GM03348 (cell line): ENCODE results near the gene EPRS1.
"Not testable (repeated sequence)": the region's sequence is repeated elsewhere in the genome, so short reads cannot be mapped to it uniquely, and the experiment has no call there.

Source experiments
- DNase-seq: peaks from one replicate; pipeline ENCODE4 v3.0.0; 2012; ENCODE audit warnings: low spot score

Gene EPRS1

DNA sequence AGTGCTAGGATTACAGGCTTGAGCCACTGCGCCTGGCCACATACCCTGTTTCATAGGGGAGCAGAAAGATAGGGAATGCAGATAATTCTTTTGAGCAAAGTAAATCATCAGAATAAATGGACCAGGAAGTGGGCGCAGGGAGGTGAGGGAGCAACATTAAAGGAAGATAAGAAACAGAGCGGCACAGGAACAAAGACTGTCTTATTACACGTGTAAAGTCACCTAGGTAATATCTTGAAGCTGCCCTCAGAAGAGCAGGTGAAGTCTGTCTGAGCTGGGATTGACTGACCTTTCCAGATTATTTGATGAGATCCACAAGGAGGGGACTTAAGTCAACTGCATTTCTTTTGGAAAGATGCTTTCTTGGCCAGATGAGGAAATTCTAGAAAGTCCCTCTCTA is 7.7 kb downstream of the EPRS1 start:
- no peak for DNase-seq

DNA sequence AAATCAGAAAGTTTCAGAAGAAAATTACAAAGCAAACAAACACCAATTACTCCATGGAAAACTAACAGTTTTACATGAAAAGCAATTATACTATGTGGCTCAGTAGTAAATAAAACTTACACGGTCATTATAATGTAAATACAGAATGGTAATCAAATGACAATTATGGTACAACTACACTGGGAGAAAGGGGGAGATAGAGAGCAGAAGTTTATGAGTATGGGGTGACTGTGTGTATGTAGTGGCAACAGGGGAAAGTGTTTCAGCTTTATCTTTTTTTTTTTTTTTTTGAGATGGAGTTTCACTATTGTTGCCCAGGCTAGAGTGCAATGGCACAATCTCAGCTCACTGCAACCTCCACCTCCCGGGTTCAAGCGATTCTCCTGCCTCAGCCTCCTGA is 8.5 kb downstream of the EPRS1 start:
- DNase-seq, result not testable (repeated sequence)

DNA sequence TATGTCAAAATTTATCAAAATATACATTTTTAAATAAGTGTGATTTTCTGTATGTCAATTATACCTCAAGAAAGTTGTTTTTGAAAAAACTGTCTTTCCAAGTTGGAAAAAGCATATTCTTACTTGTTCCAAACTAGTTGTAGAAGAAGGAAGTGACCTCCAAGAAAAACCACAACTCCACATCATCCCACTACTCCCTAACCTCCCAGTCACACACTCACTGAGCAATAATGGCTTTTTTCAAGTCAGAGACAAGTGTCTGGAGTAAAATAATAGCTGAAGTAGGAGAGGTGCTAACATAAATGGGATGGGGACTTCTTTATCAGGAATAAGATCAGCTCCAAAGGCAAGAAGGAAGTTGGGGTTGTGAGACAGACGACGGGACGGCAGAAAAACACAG is 13.4 kb downstream of the EPRS1 start:
- DNase-seq, result no peak

DNA sequence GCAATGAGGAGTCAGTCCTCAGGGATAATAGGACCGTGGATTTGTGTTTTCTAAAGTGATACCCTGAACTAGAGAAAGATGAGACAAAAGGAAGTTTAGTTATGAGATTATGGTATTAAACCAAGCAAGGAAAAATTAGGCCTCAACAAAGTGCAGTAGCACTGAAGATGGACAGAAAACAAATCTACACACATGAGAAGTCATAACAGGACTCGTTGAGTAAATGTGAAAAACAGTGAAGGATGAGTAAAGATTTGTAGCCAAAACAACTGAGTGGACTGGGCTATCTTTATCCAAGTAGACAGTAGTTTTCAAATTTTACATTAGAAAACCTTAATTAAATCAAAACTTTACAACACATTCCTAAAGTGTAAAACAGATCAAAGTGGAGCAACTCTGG is 15.0 kb downstream of the EPRS1 start:
- no peak for DNase-seq

DNA sequence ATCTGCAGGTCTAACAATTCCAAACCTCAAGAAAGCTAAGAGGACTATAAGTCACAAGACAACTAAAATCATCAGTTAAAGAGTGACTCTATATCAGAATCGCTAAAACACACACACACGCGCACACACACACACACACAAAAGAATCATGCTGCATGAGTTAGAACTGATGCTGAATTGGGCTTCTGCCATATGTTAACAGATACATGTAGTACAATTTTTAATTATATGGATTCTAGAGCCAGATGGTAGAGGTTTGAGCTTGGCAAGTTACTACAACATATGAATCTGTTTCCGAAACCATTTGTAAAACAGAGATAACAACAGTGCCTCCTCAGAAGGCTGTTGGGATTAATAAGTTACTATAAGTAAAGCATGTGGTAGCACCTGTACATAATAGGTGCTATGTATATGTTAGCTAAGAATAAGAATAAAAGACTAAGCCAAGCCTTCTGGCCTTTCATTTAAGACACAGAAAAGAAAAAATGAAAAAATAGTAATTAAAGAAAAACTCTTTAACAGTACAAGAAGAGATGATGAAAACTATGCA is 17.9 kb downstream of the EPRS1 start:
- no peak for DNase-seq

DNA sequence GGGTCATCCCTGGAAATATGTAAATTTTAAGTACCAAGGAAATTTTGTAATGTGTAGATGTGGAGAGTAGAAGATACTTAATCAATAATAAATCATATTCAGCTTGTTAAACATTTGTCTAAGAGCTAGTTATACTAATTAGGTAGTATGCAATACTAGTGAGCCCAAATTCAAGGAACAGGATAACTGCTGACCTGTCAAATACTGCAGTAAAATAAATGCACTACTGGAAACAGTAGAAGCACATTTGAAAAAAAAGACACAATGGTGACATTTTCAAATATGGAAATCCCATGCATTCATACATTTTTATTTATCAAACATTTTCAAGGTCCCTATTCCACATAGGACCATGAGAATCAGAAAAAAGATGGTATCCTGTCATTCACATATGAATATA is 27.2 kb downstream of the EPRS1 start:
- DNase-seq, result no peak

DNA sequence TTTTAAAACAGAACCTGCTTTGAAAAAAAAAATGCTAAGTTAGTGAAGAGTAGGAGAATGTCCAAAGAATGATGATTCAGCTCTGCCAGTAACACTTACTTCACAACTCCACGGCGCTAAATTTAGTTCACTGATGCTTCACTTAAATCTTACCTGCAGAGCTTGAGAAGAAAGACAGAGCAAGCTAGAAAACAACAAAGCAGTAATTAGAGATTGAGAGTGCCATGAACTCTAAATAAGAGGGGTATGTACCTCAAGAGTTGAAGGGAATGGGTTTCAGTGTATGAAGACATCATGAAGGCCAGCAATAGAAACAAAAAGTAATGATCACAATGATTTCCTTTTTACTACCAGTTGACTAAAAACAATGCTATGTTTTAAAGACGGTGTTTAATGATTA is 32.8 kb downstream of the EPRS1 start:
- peak; percentile 43 for DNase-seq

DNA sequence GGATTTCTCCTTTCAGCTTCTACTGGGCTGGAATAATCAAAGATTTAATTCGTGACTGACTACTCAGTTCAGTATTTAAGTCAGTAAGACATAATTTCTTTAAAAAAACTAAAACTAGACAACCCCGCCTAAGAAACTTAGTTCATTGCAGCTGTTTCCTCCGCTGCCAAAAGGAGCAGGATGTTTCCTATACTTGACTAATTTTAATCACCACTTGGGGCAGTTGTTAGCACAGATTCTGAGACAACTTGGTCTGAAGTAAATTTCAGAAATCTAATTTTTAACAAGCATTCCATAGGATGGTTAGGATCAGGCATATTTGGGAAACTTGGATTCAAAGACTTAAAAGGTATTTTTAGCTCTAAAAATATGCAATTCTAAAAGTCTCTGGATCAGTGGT is 34.0 kb downstream of the EPRS1 start:
- peak; percentile 54 for DNase-seq

DNA sequence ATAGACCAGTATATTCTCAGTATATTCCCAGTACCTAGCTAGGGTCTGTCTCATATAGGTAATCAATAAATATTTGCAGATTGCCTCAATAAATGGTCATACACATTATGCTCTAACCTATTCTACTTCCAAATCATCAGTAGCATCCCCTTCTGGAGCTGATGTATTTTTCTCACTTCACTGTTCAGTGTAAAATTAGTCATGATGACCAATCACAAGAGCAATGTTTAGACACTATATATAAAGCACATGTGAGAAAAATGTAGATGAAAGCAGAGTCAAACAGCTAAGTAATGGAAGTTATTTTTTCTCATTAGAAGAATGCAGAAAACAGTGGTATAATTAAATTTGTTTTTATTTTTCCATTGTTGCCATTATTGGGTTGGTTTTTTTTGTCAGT is 34.7 kb downstream of the EPRS1 start:
- no peak for DNase-seq

DNA sequence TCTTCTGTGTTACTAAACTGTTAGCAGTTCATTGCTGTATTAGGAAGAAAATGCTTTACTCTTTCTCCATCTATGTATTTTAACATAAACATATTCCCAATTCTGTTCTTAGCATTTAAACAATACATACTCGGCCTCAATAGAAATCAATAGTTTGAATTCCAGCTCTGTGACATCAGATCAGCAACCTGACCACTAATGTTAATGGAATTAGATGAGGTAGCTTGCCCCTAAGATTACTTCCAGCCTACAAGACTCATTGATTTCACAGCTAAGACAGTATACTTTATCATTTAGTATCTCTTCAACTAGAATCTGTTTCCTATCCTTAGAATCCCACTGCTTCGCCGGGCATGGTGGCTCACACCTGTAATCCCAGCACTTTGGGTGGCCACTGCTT is 38.9 kb downstream of the EPRS1 start:
- DNase-seq, result no peak

DNA sequence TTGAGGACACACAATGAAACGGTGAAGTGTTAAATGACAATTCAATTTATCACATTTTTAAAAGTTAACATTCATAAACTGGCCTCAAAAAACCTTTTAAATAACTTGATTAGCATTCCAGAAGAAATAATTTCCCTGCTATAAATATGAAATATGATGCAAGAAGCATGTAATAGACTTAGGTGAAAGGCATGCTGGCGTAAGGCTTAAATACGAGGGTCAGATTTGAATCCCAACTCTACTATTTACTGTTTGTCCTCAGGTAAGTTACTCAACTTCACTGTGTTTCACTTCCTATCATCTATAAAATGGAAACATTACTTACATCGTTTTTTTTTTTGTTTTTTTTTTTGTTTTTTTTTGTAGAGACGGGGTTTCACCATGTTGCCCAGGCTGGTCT is 40.8 kb downstream of the EPRS1 start:
- DNase-seq, result no peak

DNA sequence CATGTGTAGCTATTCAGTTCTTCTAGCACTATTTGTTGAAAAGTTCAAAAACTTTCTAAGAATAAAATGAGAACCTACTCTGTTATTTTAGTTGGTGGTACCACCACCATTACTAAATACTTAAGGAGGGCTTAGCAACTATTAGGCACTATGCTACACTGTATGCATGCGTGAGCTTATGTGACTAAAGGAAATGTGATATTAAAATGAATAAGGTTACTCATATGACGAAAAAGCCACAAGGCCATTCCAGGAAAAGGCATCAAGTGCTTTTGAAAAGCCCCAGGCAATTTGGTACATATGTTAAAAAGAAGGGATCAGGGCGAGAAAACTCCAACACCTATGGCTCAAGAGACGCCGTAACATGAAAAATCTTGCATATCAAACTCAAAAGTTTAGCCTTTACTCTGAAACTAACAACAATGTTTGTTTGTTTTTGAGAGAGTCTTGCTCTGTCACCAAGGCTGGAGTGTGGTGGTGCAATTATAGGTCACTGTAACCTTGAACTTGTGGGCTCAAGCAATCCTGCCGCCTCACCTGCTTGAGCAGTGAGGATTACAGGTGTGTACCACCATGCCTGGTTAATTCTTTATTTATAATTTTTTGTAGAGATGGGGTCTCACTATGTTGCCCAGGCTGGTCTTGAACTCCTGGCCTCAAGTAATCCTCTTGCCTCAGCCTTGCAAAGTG is 42.5 kb downstream of the EPRS1 start:
- DNase-seq, result no peak

DNA sequence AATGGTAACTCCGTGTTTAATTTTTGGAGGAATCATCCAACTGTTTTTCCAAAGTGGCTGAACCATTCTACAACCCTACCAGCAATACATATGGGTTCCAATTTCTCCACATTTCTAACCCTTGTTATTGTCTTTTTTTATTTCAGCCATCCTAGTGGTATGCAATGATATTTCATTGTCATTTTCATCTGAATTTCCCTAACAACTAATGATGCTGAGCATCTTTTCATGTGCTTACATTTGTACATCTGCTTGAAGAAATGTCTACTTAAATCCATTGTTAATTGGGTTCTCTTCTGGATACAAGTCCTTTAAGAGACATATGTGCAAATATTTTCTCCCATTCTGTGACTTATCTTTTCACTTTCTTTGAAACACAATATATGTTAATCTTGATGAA is 43.3 kb downstream of the EPRS1 start:
- DNase-seq, result no peak

DNA sequence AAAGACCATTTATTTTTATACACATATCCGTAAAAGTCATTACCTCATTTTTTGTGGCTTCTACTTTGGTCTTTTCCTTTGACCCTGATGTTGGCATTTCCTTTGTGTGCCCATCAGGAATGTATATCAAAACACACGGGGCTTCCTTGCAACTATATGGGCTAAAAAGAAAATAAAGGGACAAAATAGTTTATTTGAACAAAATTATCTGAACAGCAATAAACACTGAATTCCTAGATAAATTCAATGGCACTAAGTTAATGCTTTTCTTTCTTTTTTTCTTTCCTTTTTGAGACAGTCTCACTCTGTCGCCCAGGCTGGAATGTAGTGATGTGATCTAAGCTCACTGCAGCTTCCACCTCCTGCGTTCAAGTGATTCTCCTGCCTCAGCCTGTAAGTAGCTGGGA is 45.2 kb downstream of the EPRS1 start:
- no peak for DNase-seq

DNA sequence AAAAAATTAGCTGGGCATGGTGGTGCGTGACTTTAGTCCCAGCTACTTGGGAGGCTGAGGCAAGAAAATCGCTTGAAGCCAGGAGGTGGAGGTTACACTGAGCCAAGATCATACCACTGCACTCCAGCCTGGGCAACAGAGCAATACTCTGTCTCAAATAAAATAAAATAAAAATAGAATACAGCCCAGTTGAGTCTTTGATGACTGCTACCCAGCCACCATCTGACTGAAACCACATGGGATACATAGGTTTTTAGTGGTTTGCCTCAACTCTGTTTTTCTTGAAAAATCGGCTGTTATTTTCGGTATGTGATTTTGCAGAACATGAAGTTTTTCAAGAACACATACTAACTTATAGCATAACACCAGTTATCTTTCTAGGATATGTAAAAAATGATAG is 46.5 kb downstream of the EPRS1 start:
- no peak for DNase-seq
